Measurements from ENCODE around the gene GRAP. TPM values are rescaled to one million over a fixed set of nuclear protein-coding genes. Genes with fewer than 3 reads are reported as not detected.

Gene GRAP
- total RNA-seq, 1 experiment from 2014 or later, result not detected

GRCh38 chr17:18995220-18995619 lies 51.5 kb downstream of the GRAP start:
- Histone ChIP-seq H3K9ac (ENCODE audit: low read length) (no peak overlapping the region), H3K79me2 (ENCODE audit: low read length) (no peaks in the 10 kb centered on the region), H3K9me2 (replicated peaks; ENCODE audit: low read length) (no peaks in the 10 kb centered on the region), H3K4me3 (ENCODE audit: low read length) (no peak overlapping the region), H3K9me3 (ENCODE audit: low read length) (no peaks in the 10 kb centered on the region), H4K20me1 (ENCODE audit: low read length) (no peaks in the 10 kb centered on the region), H3K4me2 (ENCODE audit: low read length) (no peak overlapping the region), H3F3A (ENCODE audit: low read length, unreplicated experiment) (no peaks in the 10 kb centered on the region), H2AFZ (ENCODE audit: low read length) (no peak overlapping the region), H3K36me3 (ENCODE audit: low read depth, low read length) (no peaks in the 10 kb centered on the region), H3K4me1 (ENCODE audit: insufficient read depth, low read length) (no peaks in the 10 kb centered on the region), H3K27me3 (ENCODE audit: low read length) (no peaks in the 10 kb centered on the region), H3K27ac (ENCODE audit: low read length) (no peak overlapping the region)
- ChIA-PET CTCF (no interaction called here), POLR2A (ENCODE audit: unreplicated experiment) (no interaction called here)
- intact Hi-C loops (cut with micrococcal nuclease), result no loop called here
- ATAC-seq, result no peak
- no TSS peak for BruUV-seq (replicated peaks)
- no peak for DNase-seq
- TF ChIP-seq CTCF (conservative IDR thresholded peaks at IDR 0.05; ENCODE audit: low read depth, low read length) (no peak), EZH2 (IDR thresholded peaks at IDR 0.05; ENCODE audit: low read length, unreplicated experiment) (no peak), EZH2phosphoT487 (IDR thresholded peaks at IDR 0.05; ENCODE audit: borderline replicate concordance, low read length) (no peak)

GRCh38 chr17:18994631-18995030 lies 52.1 kb downstream of the GRAP start:
- ChIA-PET CTCF (no interaction called here), POLR2A (ENCODE audit: unreplicated experiment) (no interaction called here)
- Histone ChIP-seq H3K4me2 (ENCODE audit: low read length) (no peak overlapping the region), H3F3A (ENCODE audit: low read length, unreplicated experiment) (no peaks in the 10 kb centered on the region), H3K4me1 (ENCODE audit: insufficient read depth, low read length) (no peaks in the 10 kb centered on the region), H3K27me3 (ENCODE audit: low read length) (no peaks in the 10 kb centered on the region), H3K9me3 (ENCODE audit: low read length) (no peaks in the 10 kb centered on the region), H3K27ac (ENCODE audit: low read length) (no peak overlapping the region), H4K20me1 (ENCODE audit: low read length) (no peaks in the 10 kb centered on the region), H2AFZ (ENCODE audit: low read length) (no peak overlapping the region), H3K9ac (ENCODE audit: low read length) (no peak overlapping the region), H3K36me3 (ENCODE audit: low read depth, low read length) (no peaks in the 10 kb centered on the region), H3K4me3 (ENCODE audit: low read length) (no peak overlapping the region), H3K79me2 (ENCODE audit: low read length) (no peaks in the 10 kb centered on the region), H3K9me2 (replicated peaks; ENCODE audit: low read length) (no peaks in the 10 kb centered on the region)
- ATAC-seq (no peak), DNase-seq (no peak)
- TF ChIP-seq CTCF (conservative IDR thresholded peaks at IDR 0.05; ENCODE audit: low read depth, low read length) (no peak), EZH2phosphoT487 (IDR thresholded peaks at IDR 0.05; ENCODE audit: borderline replicate concordance, low read length) (no peak), EZH2 (IDR thresholded peaks at IDR 0.05; ENCODE audit: low read length, unreplicated experiment) (no peak)
- BruUV-seq (replicated peaks), result no TSS peak
- intact Hi-C loops (cut with micrococcal nuclease), result no loop called here

- ChIA-PET CTCF (no interaction called here), POLR2A (ENCODE audit: unreplicated experiment) (no interaction called here)
- H3K36me3 ChIP-seq (ENCODE audit: low read depth, low read length), result no peaks in the 10 kb centered on the region
- no TSS peak for BruUV-seq (replicated peaks)
- no peaks in the 10 kb centered on the region for H3F3A ChIP-seq (ENCODE audit: low read length, unreplicated experiment)
- H3K9me3 ChIP-seq (ENCODE audit: low read length), result no peaks in the 10 kb centered on the region
- H3K4me3 ChIP-seq (ENCODE audit: low read length), result no peak overlapping the region
- H3K79me2 ChIP-seq (ENCODE audit: low read length), result no peaks in the 10 kb centered on the region
- no peaks in the 10 kb centered on the region for H3K9me2 ChIP-seq (replicated peaks; ENCODE audit: low read length)
- H3K27me3 ChIP-seq (ENCODE audit: low read length), result no peaks in the 10 kb centered on the region
- no peaks in the 10 kb centered on the region for H3K4me1 ChIP-seq (ENCODE audit: insufficient read depth, low read length)
- H3K27ac ChIP-seq (ENCODE audit: low read length), result no peak overlapping the region
- DNase-seq (no peak), ATAC-seq (no peak)
- TF ChIP-seq EZH2phosphoT487 (IDR thresholded peaks at IDR 0.05; ENCODE audit: borderline replicate concordance, low read length) (no peak), EZH2 (IDR thresholded peaks at IDR 0.05; ENCODE audit: low read length, unreplicated experiment) (no peak), CTCF (conservative IDR thresholded peaks at IDR 0.05; ENCODE audit: low read depth, low read length) (no peak)
- H3K9ac ChIP-seq (ENCODE audit: low read length), result no peak overlapping the region
- H3K4me2 ChIP-seq (ENCODE audit: low read length), result no peak overlapping the region
- no peak overlapping the region for H2AFZ ChIP-seq (ENCODE audit: low read length)
- intact Hi-C loops (cut with micrococcal nuclease), result no loop called here
- no peaks in the 10 kb centered on the region for H4K20me1 ChIP-seq (ENCODE audit: low read length)
Measured at GRCh38 chr17:18993905-18994526, 52.7 kb downstream of the GRAP start.
